HG03565 (cell line): ENCODE data around the gene EGLN2.
"Not testable (repeated sequence)": the region's sequence is repeated elsewhere in the genome, so short reads cannot be mapped to it uniquely, and the experiment has no call there.

Source experiments
- ATAC-seq: cut with Tn5 transposase; IDR thresholded peaks from one replicate; pipeline ENCODE4 v1.9.1; 2021; ENCODE audit warnings: mild to moderate bottlenecking, moderate library complexity; ENCODE audit not compliant: unreplicated experiment

Gene EGLN2

GRCh38 chr19:40842012-40842411 lies 43.0 kb downstream of the EGLN2 start:
- not testable (repeated sequence) for ATAC-seq

GRCh38 chr19:40842997-40843652 lies 44.1 kb downstream of the EGLN2 start:
- ATAC-seq: not testable (repeated sequence)

GRCh38 chr19:40843653-40844052 lies 44.7 kb downstream of the EGLN2 start:
- peak; percentile 51 for ATAC-seq

GRCh38 chr19:40846722-40847121 lies 47.7 kb downstream of the EGLN2 start:
- ATAC-seq: not testable (repeated sequence)

- not testable (repeated sequence) for ATAC-seq
These were observed 51.3 kb downstream of the EGLN2 start, which contains the start of gene CYP2A6 for GRCh38 chr19:40850277-40850676. Gene CYP2A6, minus strand, starts transcription at chr19:40850447. Its CDS starts 21 bp downstream, at chr19:40850426.

- not testable (repeated sequence) for ATAC-seq
These were observed 53.6 kb downstream of the EGLN2 start for GRCh38 chr19:40852467-40853152.
